ENCODE measurements around the gene ACOT7. TPM values are rescaled to one million over a fixed set of nuclear protein-coding genes. Genes with fewer than 3 reads are reported as not detected.
A peak's percentile ranks its signal among the peaks of the same experiment; 100 is the strongest.

The ACOT7 gene
- total RNA-seq, 2 donors from 2014 or later: 6.6 to 10.7 TPM

GRCh38 chr1:6352138-6352563 lies 41.4 kb downstream of the ACOT7 start:
- H3K27me3 ChIP-seq: no peaks in the 10 kb centered on the region
- H3K4me1 ChIP-seq: peaks cover 0 to 39% of the 10 kb centered on the region in 2 donors
- H3K4me3 ChIP-seq: no peak overlapping the region
- TF ChIP-seq CTCF (IDR thresholded peaks at IDR 0.05): no peak
- no peak overlapping the region for H3K27ac ChIP-seq
- no peaks in the 10 kb centered on the region for H3K36me3 ChIP-seq
- DNase-seq (ENCODE audit: low spot score): no peak
- no peaks in the 10 kb centered on the region for H3K9me3 ChIP-seq

- Histone ChIP-seq H3K27ac (no peak overlapping the region), H3K4me3 (no peak overlapping the region), H3K4me1 (peaks cover 0 to 39% of the 10 kb centered on the region in 2 donors), H3K9me3 (no peaks in the 10 kb centered on the region), H3K36me3 (no peaks in the 10 kb centered on the region), H3K27me3 (no peaks in the 10 kb centered on the region)
- DNase-seq (ENCODE audit: low spot score): no peak
- TF ChIP-seq CTCF (IDR thresholded peaks at IDR 0.05): no peak
These were observed 42.0 kb downstream of the ACOT7 start for GRCh38 chr1:6351480-6352137.

GRCh38 chr1:6350416-6351088 lies 43.0 kb downstream of the ACOT7 start:
- TF ChIP-seq CTCF (IDR thresholded peaks at IDR 0.05): no peak
- Histone ChIP-seq H3K27ac (no peak overlapping the region), H3K27me3 (no peaks in the 10 kb centered on the region), H3K9me3 (no peaks in the 10 kb centered on the region), H3K4me1 (peaks cover 0 to 39% of the 10 kb centered on the region in 2 donors), H3K4me3 (no peak overlapping the region), H3K36me3 (no peaks in the 10 kb centered on the region)
- DNase-seq (ENCODE audit: low spot score): no peak

- DNase-seq (ENCODE audit: low spot score): no peak
- H3K36me3 ChIP-seq: no peaks in the 10 kb centered on the region
- H3K4me1 ChIP-seq: peaks cover 0 to 38% of the 10 kb centered on the region in 2 donors
- no peak for TF ChIP-seq CTCF (IDR thresholded peaks at IDR 0.05)
- no peaks in the 10 kb centered on the region for H3K27me3 ChIP-seq
- H3K9me3 ChIP-seq: no peaks in the 10 kb centered on the region
- H3K4me3 ChIP-seq: no peak overlapping the region
- H3K27ac ChIP-seq: no peak overlapping the region
These were observed 44.2 kb downstream of the ACOT7 start for GRCh38 chr1:6349254-6349943.

- Histone ChIP-seq H3K27me3 (no peaks in the 10 kb centered on the region), H3K9me3 (no peaks in the 10 kb centered on the region), H3K4me3 (no peak overlapping the region), H3K4me1 (peaks cover 0 to 30% of the 10 kb centered on the region in 2 donors), H3K36me3 (no peaks in the 10 kb centered on the region), H3K27ac (peak overlapping the region in 1 of 2 donors; percentile 23)
- TF ChIP-seq CTCF (IDR thresholded peaks at IDR 0.05): no peak
- DNase-seq (ENCODE audit: low spot score): no peak
These were observed 44.9 kb downstream of the ACOT7 start for GRCh38 chr1:6348511-6349191.
